ENCODE measurements around the gene GMIP. TPM values are rescaled to one million over a fixed set of nuclear protein-coding genes. Genes with fewer than 3 reads are reported as not detected.

Gene GMIP
- total RNA-seq, 1 experiment from 2014 or later: 12.7 TPM

DNA sequence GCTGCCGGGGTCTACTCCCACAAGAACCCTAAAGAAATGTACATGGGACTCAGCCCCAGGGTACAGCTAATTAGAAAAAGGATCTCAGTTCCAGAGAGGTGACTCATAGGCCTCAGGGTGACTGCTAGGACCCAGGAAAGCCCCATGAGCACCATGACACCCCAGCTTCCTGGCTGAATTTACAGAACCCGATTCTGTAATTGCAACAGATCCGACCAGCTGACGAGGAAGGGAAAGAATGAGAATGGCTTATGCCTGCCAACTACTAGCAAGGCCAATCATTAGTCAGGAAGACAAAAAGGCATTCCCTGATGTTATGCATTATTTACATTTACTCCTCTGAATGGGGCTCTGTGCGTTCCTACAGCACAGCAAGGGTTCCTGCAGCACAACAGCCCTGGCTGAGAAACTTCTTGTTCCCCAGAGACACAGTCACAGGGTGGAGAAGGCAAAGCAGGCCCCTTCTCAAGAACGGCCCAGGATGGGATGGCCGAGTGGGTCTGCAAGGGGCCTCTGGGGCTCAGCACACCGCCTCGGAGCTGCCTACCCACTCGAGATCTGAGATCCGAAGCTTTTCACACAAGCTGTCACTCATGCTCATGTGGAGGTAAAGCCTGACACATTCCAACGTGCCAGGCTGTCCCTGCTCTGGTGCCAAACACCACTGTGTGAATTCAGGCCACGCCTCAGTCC lies 52.2 kb downstream of the GMIP start:
- Histone ChIP-seq H3K27me3 (ENCODE audit: insufficient read depth, low read length) (no peaks in the 10 kb centered on the region), H2BK12ac (ENCODE audit: insufficient read length, low read depth, low read length) (no peak overlapping the region), H4K8ac (replicated peaks; ENCODE audit: insufficient read length, low read depth, low read length) (no peak overlapping the region), H3K4me1 (ENCODE audit: insufficient read depth, low read length) (peaks cover 10% of the 10 kb centered on the region; the same call in 1 of the 2 replicates), H3K79me2 (ENCODE audit: insufficient read depth, low read length) (no peaks in the 10 kb centered on the region), H4K20me1 (ENCODE audit: control insufficient read depth, insufficient read depth, insufficient read length) (no peaks in the 10 kb centered on the region), H3K4ac (ENCODE audit: low read depth, low read length) (no peak overlapping the region), H4K5ac (ENCODE audit: insufficient read length, low read depth, low read length) (no peak overlapping the region), H3K4me2 (ENCODE audit: insufficient read depth, insufficient read length, low read length) (no peak overlapping the region), H3K9me3 (ENCODE audit: control insufficient read depth, low read depth, low read length) (no peaks in the 10 kb centered on the region), H3K56ac (ENCODE audit: insufficient read length, low read depth, low read length) (no peak overlapping the region), H2AFZ (ENCODE audit: low read length) (no peak overlapping the region), H3K23ac (ENCODE audit: insufficient read length, low read depth, low read length) (no peak overlapping the region), H3T11ph (ENCODE audit: low read length) (no peak overlapping the region), H3K9ac (ENCODE audit: extremely low read depth, insufficient read length, low read length) (no peak overlapping the region), H3K18ac (ENCODE audit: insufficient read length, low read depth, low read length) (no peak overlapping the region), H3K27ac (ENCODE audit: insufficient read length, low read depth, low read length) (no peak overlapping the region), H3K14ac (ENCODE audit: insufficient read depth, low read length) (no peak overlapping the region), H2BK20ac (ENCODE audit: low read depth, low read length, poor library complexity, severe bottlenecking) (no peak overlapping the region), H2AK5ac (ENCODE audit: insufficient read length, low read length) (no peak overlapping the region), H2BK120ac (ENCODE audit: low read depth, low read length, poor library complexity, severe bottlenecking) (no peak overlapping the region), H3K79me1 (ENCODE audit: insufficient read depth, low read depth, low read length, poor library complexity, severe bottlenecking) (no peaks in the 10 kb centered on the region), H2BK5ac (ENCODE audit: insufficient read length, low read length) (no peak overlapping the region), H4K91ac (ENCODE audit: insufficient read length, low read depth, low read length) (no peak overlapping the region), H3K23me2 (ENCODE audit: insufficient read length, low read depth, low read length, poor library complexity, severe bottlenecking) (no peaks in the 10 kb centered on the region), H2BK15ac (ENCODE audit: low read depth, low read length) (no peak overlapping the region)
- peaks cover 14 to 24% of the 10 kb centered on the region in 2 experiments for H3K4me1 Mint-ChIP-seq
- H3K27ac Mint-ChIP-seq: peak overlapping the region; percentile 88 to 95 (median 88); a peak in 6 of 7 replicates
- H3K9me3 Mint-ChIP-seq: no peaks in the 10 kb centered on the region; a peak in 1 of 5 replicates
- H3K27me3 Mint-ChIP-seq (ENCODE audit: low read depth): no peaks in the 10 kb centered on the region
- peak; percentile 50 for DNase-seq
- TF ChIP-seq, protein P1, sequence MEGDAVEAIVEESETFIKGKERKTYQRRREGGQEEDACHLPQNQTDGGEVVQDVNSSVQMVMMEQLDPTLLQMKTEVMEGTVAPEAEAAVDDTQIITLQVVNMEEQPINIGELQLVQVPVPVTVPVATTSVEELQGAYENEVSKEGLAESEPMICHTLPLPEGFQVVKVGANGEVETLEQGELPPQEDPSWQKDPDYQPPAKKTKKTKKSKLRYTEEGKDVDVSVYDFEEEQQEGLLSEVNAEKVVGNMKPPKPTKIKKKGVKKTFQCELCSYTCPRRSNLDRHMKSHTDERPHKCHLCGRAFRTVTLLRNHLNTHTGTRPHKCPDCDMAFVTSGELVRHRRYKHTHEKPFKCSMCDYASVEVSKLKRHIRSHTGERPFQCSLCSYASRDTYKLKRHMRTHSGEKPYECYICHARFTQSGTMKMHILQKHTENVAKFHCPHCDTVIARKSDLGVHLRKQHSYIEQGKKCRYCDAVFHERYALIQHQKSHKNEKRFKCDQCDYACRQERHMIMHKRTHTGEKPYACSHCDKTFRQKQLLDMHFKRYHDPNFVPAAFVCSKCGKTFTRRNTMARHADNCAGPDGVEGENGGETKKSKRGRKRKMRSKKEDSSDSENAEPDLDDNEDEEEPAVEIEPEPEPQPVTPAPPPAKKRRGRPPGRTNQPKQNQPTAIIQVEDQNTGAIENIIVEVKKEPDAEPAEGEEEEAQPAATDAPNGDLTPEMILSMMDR (conservative IDR thresholded peaks at IDR 0.05): no peak
- peak overlapping the region in 1 of 2 experiments; percentile 50; a peak in 2 of 5 replicates for H3K4me3 Mint-ChIP-seq
- H3K36me3 Mint-ChIP-seq (ENCODE audit: insufficient read depth in 1 of 3, low read depth in 3 of 3): no peaks in the 10 kb centered on the region
- no CpG with 5 or more reads among the region's 13 CpGs for WGBS (ENCODE audit: extremely low coverage, insufficient read length, low lambda C conversion rate)

All from H9 (cell line).